Vagina (tissue), 2 donors: ENCODE results near the gene CYP11A1. TPM values are rescaled to one million over a fixed set of nuclear protein-coding genes. Genes with fewer than 3 reads are reported as not detected.

Experiments used
- DNase-seq, 2 donors: peaks; one replicate each; pipeline ENCODE4 v3.0.0-alpha.2; 2017; ENCODE audit errors: extremely low spot score in 2 of 2
- H3K27ac ChIP-seq: fragments of 200-600 bp; sonication (generic); one replicate; pipeline ENCODE4 v1.5.1; 2019
- H3K27me3 ChIP-seq: fragments of 200-600 bp; sonication (generic); one replicate; pipeline ENCODE4 v1.5.1; 2019
- H3K36me3 ChIP-seq, 2 donors: fragments of 200-600 bp; sonication (generic); one replicate each; pipeline ENCODE4 v1.5.1; 2017 to 2019
- H3K4me1 ChIP-seq: fragments of 200-600 bp; sonication (generic); one replicate; pipeline ENCODE4 v1.5.1; 2019
- H3K4me3 ChIP-seq, 2 donors: fragments of 200-600 bp; sonication (generic); 1 replicate in 1 of 2; 2 replicates in 1 of 2; pipeline ENCODE4 v1.5.1; 2016 to 2019
- H3K9me3 ChIP-seq: fragments of 200-600 bp; sonication (generic); one replicate; pipeline ENCODE4 v1.5.1; 2019
- CTCF ChIP-seq, 3 experiments: fragments of 450-650 bp in 2 of 3; fragments of 200-600 bp in 1 of 3; sonication (generic) in 1 of 3; IDR thresholded peaks; one replicate each; pipeline ENCODE4 v1.5.1; 2017 to 2019; ENCODE audit warnings: antibody characterized with exemption in 3 of 3, mild to moderate bottlenecking in 2 of 3, moderate library complexity in 2 of 3
- POLR2A ChIP-seq, 2 donors: fragments of 450-650 bp; IDR thresholded peaks; one replicate each; pipeline ENCODE4 v1.6.1; 2017; ENCODE audit warnings: antibody characterized with exemption in 2 of 2, mild to moderate bottlenecking in 2 of 2, moderate library complexity in 2 of 2
- POLR2AphosphoS5 ChIP-seq, 2 donors: sonication (generic); formaldehyde crosslinking; IDR thresholded peaks; one replicate each; pipeline ENCODE4 v1.9.0; 2017; ENCODE audit warnings: antibody characterized with exemption in 2 of 2, mild to moderate bottlenecking in 2 of 2, low read depth in 1 of 2; ENCODE audit not compliant: insufficient read depth in 1 of 2
- intact Hi-C: fragments of 100-400 bp; cut with DNase I; formaldehyde crosslinking; loops from one replicate; pipeline ENCODE4 v1.15.1; 2023
- total RNA-seq: library from RNA; depleted of rRNA; stranded (reverse); fragments of >200 nt; gene quantifications from one replicate; pipeline ENCODE4 v1.2.3, GENCODE V29; 2016

CYP11A1 gene
- total RNA-seq, 1 donor from 2014 or later, result 8.8 TPM

- Histone ChIP-seq H3K4me1 (no peaks in the 10 kb centered on the region), H3K9me3 (no peaks in the 10 kb centered on the region), H3K27ac (no peak overlapping the region), H3K36me3 (no peaks in the 10 kb centered on the region), H3K27me3 (no peaks in the 10 kb centered on the region), H3K4me3 (no peak overlapping the region)
- TF ChIP-seq POLR2AphosphoS5 (IDR thresholded peaks at IDR 0.05; ENCODE audit: insufficient read depth in 1 of 2, low read depth in 1 of 2) (no peak), CTCF (IDR thresholded peaks at IDR 0.05) (no peak), POLR2A (IDR thresholded peaks at IDR 0.05) (no peak)
- intact Hi-C loops, result no loop called here
- DNase-seq, result no peak
Observed at GRCh38 chr15:74333662-74334061, 33.8 kb downstream of the CYP11A1 start.

- intact Hi-C loops, result no loop called here
Observed at GRCh38 chr15:74333093-74333492, 34.4 kb downstream of the CYP11A1 start.

GRCh38 chr15:74332611-74333010, 34.8 kb downstream of the CYP11A1 start:
- Histone ChIP-seq H3K9me3 (no peaks in the 10 kb centered on the region), H3K36me3 (no peaks in the 10 kb centered on the region), H3K27me3 (no peaks in the 10 kb centered on the region), H3K27ac (no peak overlapping the region), H3K4me1 (no peaks in the 10 kb centered on the region), H3K4me3 (no peak overlapping the region)
- no peak for DNase-seq
- TF ChIP-seq POLR2AphosphoS5 (IDR thresholded peaks at IDR 0.05; ENCODE audit: insufficient read depth in 1 of 2, low read depth in 1 of 2), result no peak
- TF ChIP-seq CTCF (IDR thresholded peaks at IDR 0.05), result no peak
- TF ChIP-seq POLR2A (IDR thresholded peaks at IDR 0.05), result no peak
- intact Hi-C loops, result no loop called here

More at GRCh38 chr15:74333093-74333492, 34.4 kb downstream of the CYP11A1 start:
- no peak for DNase-seq
- H3K4me3 ChIP-seq, result no peak overlapping the region
- H3K27ac ChIP-seq, result no peak overlapping the region
- no peaks in the 10 kb centered on the region for H3K4me1 ChIP-seq
- H3K36me3 ChIP-seq, result no peaks in the 10 kb centered on the region
- no peaks in the 10 kb centered on the region for H3K9me3 ChIP-seq
- H3K27me3 ChIP-seq, result no peaks in the 10 kb centered on the region
- TF ChIP-seq CTCF (IDR thresholded peaks at IDR 0.05), result no peak
- TF ChIP-seq POLR2A (IDR thresholded peaks at IDR 0.05), result no peak
- no peak for TF ChIP-seq POLR2AphosphoS5 (IDR thresholded peaks at IDR 0.05; ENCODE audit: insufficient read depth in 1 of 2, low read depth in 1 of 2)

GRCh38 chr15:74332011-74332410, 35.4 kb downstream of the CYP11A1 start:
- Histone ChIP-seq H3K27me3 (no peaks in the 10 kb centered on the region), H3K4me3 (no peak overlapping the region), H3K27ac (no peak overlapping the region), H3K9me3 (no peaks in the 10 kb centered on the region), H3K36me3 (no peaks in the 10 kb centered on the region), H3K4me1 (no peaks in the 10 kb centered on the region)
- no peak for DNase-seq
- TF ChIP-seq CTCF (IDR thresholded peaks at IDR 0.05) (no peak), POLR2AphosphoS5 (IDR thresholded peaks at IDR 0.05; ENCODE audit: insufficient read depth in 1 of 2, low read depth in 1 of 2) (no peak), POLR2A (IDR thresholded peaks at IDR 0.05) (no peak)
- intact Hi-C loops, result no loop called here

GRCh38 chr15:74330861-74331408, 36.5 kb downstream of the CYP11A1 start:
- no peaks in the 10 kb centered on the region for H3K27me3 ChIP-seq

More at GRCh38 chr15:74330861-74331408, 36.5 kb downstream of the CYP11A1 start:
- no peak for DNase-seq
- Histone ChIP-seq H3K36me3 (no peaks in the 10 kb centered on the region), H3K4me3 (no peak overlapping the region), H3K27ac (no peak overlapping the region), H3K9me3 (no peaks in the 10 kb centered on the region), H3K4me1 (no peaks in the 10 kb centered on the region)
- intact Hi-C loops, result no loop called here
- TF ChIP-seq POLR2AphosphoS5 (IDR thresholded peaks at IDR 0.05; ENCODE audit: insufficient read depth in 1 of 2, low read depth in 1 of 2) (no peak), POLR2A (IDR thresholded peaks at IDR 0.05) (no peak), CTCF (IDR thresholded peaks at IDR 0.05) (no peak)
